HAP-1 (cell line): ENCODE measurements around the gene INO80C.

Source experiments
- DNase-seq, 2 experiments: peaks; one replicate each; pipeline ENCODE4 v3.0.0-alpha.2; 2016 to 2020; ENCODE audit warnings: low spot score in 2 of 2
- H3K27me3 ChIP-seq: fragments of 250-450 bp; sonication (Bioruptor Pico); 2 replicates; pipeline ENCODE4 v1.5.1; 2020; ENCODE audit warnings: low read depth, mild to moderate bottlenecking, moderate library complexity
- H3K36me3 ChIP-seq: fragments of 250-450 bp; sonication (Bioruptor Pico); replicated peaks from 2 replicates; pipeline ENCODE4 v1.5.1; 2020; ENCODE audit warnings: mild to moderate bottlenecking
- H3K4me1 ChIP-seq: fragments of 250-450 bp; sonication (Bioruptor Pico); 2 replicates; pipeline ENCODE4 v1.5.1; 2020; ENCODE audit warnings: mild to moderate bottlenecking
- H3K4me3 ChIP-seq: fragments of 250-450 bp; sonication (Bioruptor Pico); 2 replicates; pipeline ENCODE4 v1.5.1; 2020; ENCODE audit warnings: mild to moderate bottlenecking, moderate library complexity
- H3K9me3 ChIP-seq: fragments of 250-450 bp; sonication (Bioruptor Pico); 2 replicates; pipeline ENCODE4 v1.5.1; 2020; ENCODE audit warnings: mild to moderate bottlenecking, moderate library complexity
- in situ Hi-C: fragments of 300-500 bp; cut with MboI; formaldehyde crosslinking; loops from 3 replicates; pipeline ENCODE4 v1.14.3; 2020; ENCODE audit warnings: low sequenced_read_pairs, inconsistent platforms, mixed read lengths

Gene INO80C

DNA sequence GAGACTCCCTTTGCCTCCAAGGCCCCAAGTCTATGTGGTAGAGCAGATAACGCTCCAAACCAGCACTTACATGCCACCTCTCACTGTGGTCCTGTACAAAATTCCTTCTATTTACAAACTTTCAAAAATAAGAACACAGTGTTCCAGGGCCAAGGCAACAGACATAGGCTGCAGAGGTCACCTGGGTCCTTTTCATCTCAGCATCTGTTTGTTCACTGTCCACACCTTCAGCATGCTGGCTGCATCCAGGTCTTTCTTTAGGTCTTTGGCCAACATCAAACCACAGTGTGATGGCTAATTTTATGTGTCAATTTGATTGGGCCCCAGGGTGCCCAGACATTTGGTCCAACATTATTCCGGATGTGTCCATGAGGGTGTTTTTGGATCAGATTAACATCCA is 20.0 kb upstream of the INO80C start:
- H3K4me3 ChIP-seq = no peak overlapping the region
- no peaks in the 10 kb centered on the region for H3K9me3 ChIP-seq
- H3K36me3 ChIP-seq = no peaks in the 10 kb centered on the region
- H3K27me3 ChIP-seq = 0 out of 2 replicates have a peak, but pooled peaks cover 3% of the 10 kb centered on the region
- in situ Hi-C loops = no loop called here
- H3K4me1 ChIP-seq = no peaks in the 10 kb centered on the region
- no peak for DNase-seq

- in situ Hi-C loops = no loop called here
- no peak for DNase-seq
- Histone ChIP-seq H3K4me3 (no peak overlapping the region), H3K36me3 (no peaks in the 10 kb centered on the region), H3K9me3 (no peaks in the 10 kb centered on the region), H3K4me1 (no peaks in the 10 kb centered on the region), H3K27me3 (no peaks in the 10 kb centered on the region)
Measured at GRCh38 chr18:35516789-35517188, 19.0 kb upstream of the INO80C start.

- no peak for DNase-seq
- Histone ChIP-seq H3K9me3 (no peaks in the 10 kb centered on the region), H3K36me3 (no peaks in the 10 kb centered on the region), H3K4me3 (no peak overlapping the region), H3K27me3 (no peaks in the 10 kb centered on the region), H3K4me1 (no peaks in the 10 kb centered on the region)
- in situ Hi-C loops = no loop called here
Measured at GRCh38 chr18:35516351-35516750, 18.6 kb upstream of the INO80C start.

DNA sequence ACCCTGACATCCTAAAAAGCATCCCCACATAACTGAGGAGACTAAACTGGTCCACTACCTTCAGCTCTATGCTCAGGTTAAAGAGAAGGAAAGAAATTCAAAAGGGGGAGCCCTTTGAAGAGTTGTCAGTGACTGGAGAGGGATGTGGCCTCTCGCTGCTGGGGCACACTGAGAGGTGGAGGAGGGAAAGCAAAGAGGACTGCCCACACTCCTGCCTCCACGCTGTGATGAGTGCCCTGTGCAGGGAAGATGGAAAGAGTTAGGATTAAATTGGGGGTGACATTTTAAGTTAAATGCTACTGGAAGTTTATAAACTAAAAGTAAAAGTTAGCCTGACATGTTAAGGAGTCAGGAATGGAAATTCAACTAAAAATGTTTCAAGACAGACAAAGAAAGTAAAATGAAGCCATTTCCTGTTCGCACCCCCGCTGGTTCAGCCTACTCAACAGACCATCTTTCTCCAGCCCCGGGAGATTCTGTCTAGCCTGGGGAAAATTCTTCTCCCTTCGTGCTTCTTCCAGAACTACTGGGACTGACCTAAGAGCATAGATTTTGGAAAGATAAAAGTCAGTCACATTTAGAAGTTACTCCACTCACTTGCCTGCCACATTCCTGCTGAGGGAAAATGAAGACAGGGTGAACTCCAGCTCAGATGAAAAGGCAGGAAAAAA is 17.8 kb upstream of the INO80C start:
- in situ Hi-C loops = no loop called here

GRCh38 chr18:35514752-35515459 is 17.1 kb upstream of the INO80C start:
- no peaks in the 10 kb centered on the region for H3K9me3 ChIP-seq
- no peak overlapping the region for H3K4me3 ChIP-seq
- H3K27me3 ChIP-seq = no peaks in the 10 kb centered on the region
- H3K4me1 ChIP-seq = no peaks in the 10 kb centered on the region
- H3K36me3 ChIP-seq = no peaks in the 10 kb centered on the region
- no peak for DNase-seq
- in situ Hi-C loops = no loop called here

More for the DNA sequence above, 17.8 kb upstream of the INO80C start:
- Histone ChIP-seq H3K36me3 (no peaks in the 10 kb centered on the region), H3K4me1 (no peaks in the 10 kb centered on the region), H3K4me3 (no peak overlapping the region), H3K9me3 (no peaks in the 10 kb centered on the region), H3K27me3 (no peaks in the 10 kb centered on the region)
- DNase-seq = no peak

DNA sequence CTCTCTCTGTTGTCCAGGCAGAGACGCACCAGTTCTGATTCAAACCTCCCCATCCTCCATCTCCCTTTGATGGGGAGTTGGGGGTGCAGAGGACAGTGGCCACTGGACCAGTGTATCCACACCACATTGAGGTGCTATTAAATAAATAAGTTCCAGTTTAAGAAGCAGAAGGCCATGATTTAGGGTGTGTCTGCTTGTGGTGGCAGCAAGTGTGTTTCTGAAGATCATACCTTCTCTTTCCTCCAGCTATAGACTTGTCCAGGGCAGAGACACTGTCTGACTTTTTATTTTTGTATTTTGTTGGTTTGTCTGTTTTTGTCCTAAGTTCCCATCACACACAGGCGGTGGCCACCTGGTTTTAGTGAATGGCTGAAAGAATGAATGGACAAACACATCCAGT is 16.5 kb upstream of the INO80C start:
- in situ Hi-C loops = no loop called here
- Histone ChIP-seq H3K36me3 (no peaks in the 10 kb centered on the region), H3K27me3 (no peaks in the 10 kb centered on the region), H3K9me3 (no peaks in the 10 kb centered on the region), H3K4me1 (no peaks in the 10 kb centered on the region), H3K4me3 (no peak overlapping the region)
- no peak for DNase-seq

GRCh38 chr18:35513181-35513936 is 15.6 kb upstream of the INO80C start:
- no peaks in the 10 kb centered on the region for H3K4me1 ChIP-seq
- in situ Hi-C loops = no loop called here
- no peak for DNase-seq
- no peak overlapping the region for H3K4me3 ChIP-seq
- H3K9me3 ChIP-seq = no peaks in the 10 kb centered on the region
- no peaks in the 10 kb centered on the region for H3K36me3 ChIP-seq
- no peaks in the 10 kb centered on the region for H3K27me3 ChIP-seq

DNA sequence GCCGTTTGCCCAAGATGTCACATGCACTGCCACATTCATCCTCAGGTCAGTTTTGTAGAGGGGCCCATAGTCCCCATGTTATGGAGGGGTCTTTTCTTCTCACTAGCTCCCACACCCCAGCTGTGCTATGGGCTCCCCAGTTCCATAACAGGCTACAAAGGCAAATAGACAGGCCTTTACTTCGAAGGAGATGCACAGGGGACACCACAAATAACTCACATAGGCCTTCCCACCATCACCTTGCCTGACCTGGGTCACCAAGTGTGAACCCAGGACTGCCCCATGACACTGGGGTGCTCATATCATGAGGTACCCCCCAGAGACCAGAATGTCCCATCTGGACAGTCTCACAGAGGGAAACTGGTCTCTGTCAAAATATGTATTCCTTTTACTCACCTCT is 15.0 kb upstream of the INO80C start:
- in situ Hi-C loops = no loop called here
- no peaks in the 10 kb centered on the region for H3K9me3 ChIP-seq
- no peak for DNase-seq
- no peaks in the 10 kb centered on the region for H3K27me3 ChIP-seq
- no peaks in the 10 kb centered on the region for H3K4me1 ChIP-seq
- H3K36me3 ChIP-seq = no peaks in the 10 kb centered on the region
- H3K4me3 ChIP-seq = no peak overlapping the region

DNA sequence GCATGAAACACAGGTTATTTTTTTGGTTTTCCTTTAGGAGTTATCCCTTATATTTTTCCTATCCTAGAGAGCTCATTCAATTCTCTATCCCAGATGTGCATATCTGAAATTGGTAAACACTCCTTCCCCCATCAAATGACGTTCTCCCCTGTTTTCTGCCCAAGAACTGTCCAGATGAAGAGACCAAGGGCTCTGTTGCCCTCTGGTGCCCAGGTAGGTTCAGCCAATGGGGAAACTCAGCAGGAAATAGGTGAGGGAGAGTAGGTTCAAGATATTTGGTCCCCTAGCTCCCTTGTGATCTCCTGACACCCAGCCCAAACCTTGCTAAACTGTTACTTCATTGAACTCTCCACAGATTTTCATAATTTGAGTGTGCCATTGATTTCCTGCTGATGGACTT is 14.1 kb upstream of the INO80C start:
- no peak for DNase-seq
- no peaks in the 10 kb centered on the region for H3K4me1 ChIP-seq
- H3K9me3 ChIP-seq = no peaks in the 10 kb centered on the region
- in situ Hi-C loops = no loop called here
- no peak overlapping the region for H3K4me3 ChIP-seq
- H3K36me3 ChIP-seq = no peaks in the 10 kb centered on the region
- H3K27me3 ChIP-seq = no peaks in the 10 kb centered on the region

- no peaks in the 10 kb centered on the region for H3K36me3 ChIP-seq
- H3K9me3 ChIP-seq = no peaks in the 10 kb centered on the region
- DNase-seq = no peak
- no peak overlapping the region for H3K4me3 ChIP-seq
- H3K27me3 ChIP-seq = peaks cover 1% of the 10 kb centered on the region; the same call in 1 of the 2 replicates
- no peaks in the 10 kb centered on the region for H3K4me1 ChIP-seq
- in situ Hi-C loops = no loop called here
Measured at GRCh38 chr18:35511428-35511827, 13.7 kb upstream of the INO80C start.

GRCh38 chr18:35510076-35510651 is 12.4 kb upstream of the INO80C start:
- in situ Hi-C loops = no loop called here
- peaks cover 3% of the 10 kb centered on the region; the same call in 1 of the 2 replicates for H3K27me3 ChIP-seq
- H3K4me3 ChIP-seq = no peak overlapping the region
- H3K36me3 ChIP-seq = no peaks in the 10 kb centered on the region
- no peaks in the 10 kb centered on the region for H3K9me3 ChIP-seq
- DNase-seq = no peak
- no peaks in the 10 kb centered on the region for H3K4me1 ChIP-seq

DNA sequence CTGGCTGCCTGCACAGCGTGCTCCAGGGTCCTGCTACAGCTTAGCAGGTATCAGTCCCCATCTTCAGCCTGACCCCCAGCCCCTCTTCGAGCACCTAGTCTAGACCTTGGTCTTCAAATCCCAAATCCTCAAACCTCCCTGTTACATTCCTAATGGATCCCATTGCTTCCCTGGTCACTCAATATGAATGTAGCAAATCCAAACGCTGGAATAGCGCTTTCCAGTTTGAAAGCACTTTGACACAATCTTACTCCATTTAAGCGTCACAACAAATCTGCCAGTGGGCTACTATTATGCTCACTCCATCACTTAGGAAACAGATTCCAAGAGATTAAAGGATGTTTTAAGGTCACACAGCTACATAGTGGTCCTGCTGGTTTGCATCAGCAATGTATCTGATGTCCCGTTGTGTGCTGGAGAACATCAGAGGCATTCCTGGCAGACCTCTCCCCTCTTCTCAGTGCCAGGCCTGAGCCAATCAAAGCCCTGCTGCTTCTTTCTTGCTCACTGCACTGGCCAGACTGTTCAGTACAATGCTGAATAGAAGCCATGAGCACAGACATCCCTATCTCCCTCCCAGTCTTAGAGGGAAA is 11.1 kb upstream of the INO80C start:
- no peaks in the 10 kb centered on the region for H3K36me3 ChIP-seq
- H3K4me3 ChIP-seq = no peak overlapping the region
- H3K27me3 ChIP-seq = peaks cover 3% of the 10 kb centered on the region; the same call in 1 of the 2 replicates
- DNase-seq = no peak
- H3K4me1 ChIP-seq = no peaks in the 10 kb centered on the region
- H3K9me3 ChIP-seq = no peaks in the 10 kb centered on the region
- in situ Hi-C loops = no loop called here

DNA sequence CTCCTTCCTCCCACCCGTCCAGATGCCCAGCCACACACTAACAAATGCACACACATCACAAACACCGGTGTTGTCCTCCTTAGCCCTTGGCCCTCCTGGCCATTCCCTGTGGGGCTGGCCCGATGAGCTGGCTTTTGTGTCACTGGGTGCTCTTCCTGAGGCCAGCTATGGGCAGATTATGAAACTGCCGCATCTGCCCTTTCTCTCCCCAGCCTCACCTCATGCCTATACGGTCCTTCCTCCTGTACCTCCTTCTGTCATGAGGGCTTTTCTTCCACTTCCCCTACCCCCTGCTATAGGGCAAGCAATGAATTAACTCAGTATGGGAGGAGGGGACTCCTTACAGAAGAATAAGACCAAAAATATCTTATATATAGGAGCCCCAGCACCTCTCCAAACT is 10.3 kb upstream of the INO80C start:
- Histone ChIP-seq H3K36me3 (no peaks in the 10 kb centered on the region), H3K4me3 (no peak overlapping the region), H3K27me3 (peaks cover 3% of the 10 kb centered on the region; the same call in 1 of the 2 replicates), H3K9me3 (no peaks in the 10 kb centered on the region), H3K4me1 (no peaks in the 10 kb centered on the region)
- in situ Hi-C loops = no loop called here
- DNase-seq = no peak
